Right lobe of liver (tissue), 4 donors: ENCODE data around the gene KISS1R.

Source experiments
- CTCF ChIP-seq, 4 donors: fragments of 200-600 bp in 3 of 4; fragments of 450-650 bp in 1 of 4; IDR thresholded peaks; one replicate each; pipeline versions ENCODE4 v1.5.1 to v1.8.0; 2016 to 2022; ENCODE audit warnings: antibody characterized with exemption in 4 of 4, mild to moderate bottlenecking in 2 of 4
- POLR2A ChIP-seq: fragments of 450-650 bp; IDR thresholded peaks from one replicate; pipeline ENCODE4 v1.6.1; 2017; ENCODE audit warnings: antibody characterized with exemption, mild to moderate bottlenecking
- donor health status: DM: no; HTN: no; CAD: no.
- donor health status: DM: no; HTN: no; CAD: no.
- donor health status: DM: no; HTN: yes; CAD: no.

- TF ChIP-seq CTCF (IDR thresholded peaks at IDR 0.05) (no peak), POLR2A (no peak)
These were observed 47.6 kb upstream of the KISS1R start for GRCh38 chr19:869245-870177.
